OCI-LY1 (cell line): Measurements from ENCODE around the gene HOMER1.

Experiments
- H2AFZ ChIP-seq: fragments of 200-600 bp; sonication (generic), shearing (Covaris generic); 2 replicates; pipeline ENCODE4 v1.6.0; 2014; ENCODE audit warnings: antibody characterized with exemption, mild to moderate bottlenecking, low read length
- H3F3A ChIP-seq: fragments of 200-600 bp; sonication (generic), shearing (Covaris generic); 2 replicates; pipeline ENCODE4 v1.6.0; 2014; ENCODE audit warnings: mild to moderate bottlenecking, antibody characterized with exemption, low read length, moderate library complexity; ENCODE audit not compliant: insufficient read depth
- H3K27ac ChIP-seq: fragments of 200-600 bp; sonication (generic); 2 replicates; pipeline ENCODE4 v1.5.1; 2014; ENCODE audit warnings: low read length, mixed run types, mild to moderate bottlenecking, low read depth; ENCODE audit not compliant: poor library complexity, severe bottlenecking
- H3K27me3 ChIP-seq: fragments of 200-600 bp; sonication (generic); 2 replicates; pipeline ENCODE4 v1.6.0; 2014; ENCODE audit warnings: antibody characterized with exemption, mild to moderate bottlenecking, low read length, moderate library complexity; ENCODE audit not compliant: insufficient read depth
- H3K36me3 ChIP-seq: fragments of 200-600 bp; sonication (generic); 2 replicates; pipeline ENCODE4 v1.6.1; 2014; ENCODE audit warnings: mild to moderate bottlenecking, antibody characterized with exemption, low read length, moderate library complexity, mixed read lengths; ENCODE audit not compliant: insufficient read depth
- H3K4me1 ChIP-seq: fragments of 200-600 bp; sonication (generic); 2 replicates; pipeline ENCODE4 v1.5.1; 2014; ENCODE audit warnings: mild to moderate bottlenecking, low read length, moderate library complexity; ENCODE audit not compliant: insufficient read depth, severe bottlenecking
- H3K4me2 ChIP-seq: fragments of 200-600 bp; sonication (generic), shearing (Covaris generic); 2 replicates; pipeline ENCODE4 v1.6.1; 2014; ENCODE audit warnings: low read length
- H3K4me3 ChIP-seq: fragments of 200-600 bp; sonication (generic); 2 replicates; pipeline ENCODE4 v1.5.1; 2014; ENCODE audit warnings: low read length, low read depth, mild to moderate bottlenecking, mixed read lengths; ENCODE audit not compliant: poor library complexity, severe bottlenecking
- H3K79me2 ChIP-seq: fragments of 200-600 bp; shearing (Covaris generic); 2 replicates; pipeline ENCODE4 v1.6.1; 2016; ENCODE audit warnings: mixed run types, low read length, mixed read lengths; ENCODE audit not compliant: insufficient read depth
- H3K9ac ChIP-seq: fragments of 200-600 bp; sonication (generic), shearing (Covaris generic); 2 replicates; pipeline ENCODE4 v1.6.1; 2014; ENCODE audit warnings: mild to moderate bottlenecking, low read length, mixed read lengths
- H3K9me2 ChIP-seq: fragments of 200-600 bp; sonication (generic), shearing (Covaris generic); 2 replicates; pipeline ENCODE4 v1.6.1; 2014; ENCODE audit warnings: low read depth, mild to moderate bottlenecking, low read length, mixed read lengths
- H3K9me3 ChIP-seq: fragments of 200-600 bp; shearing (Covaris generic); 2 replicates; pipeline ENCODE4 v1.6.1; 2014; ENCODE audit warnings: low read length, mixed read lengths
- H4K20me1 ChIP-seq: fragments of 200-600 bp; sonication (generic), shearing (Covaris generic); 2 replicates; pipeline ENCODE4 v1.6.0; 2016; ENCODE audit warnings: mild to moderate bottlenecking, low read length; ENCODE audit not compliant: insufficient read depth
- EZH2 ChIP-seq: fragments of 200-600 bp; sonication (generic), shearing (Covaris generic); IDR thresholded peaks from 2 replicates; pipeline ENCODE4 v1.8.0; 2017; ENCODE audit warnings: borderline replicate concordance, mixed run types, mild to moderate bottlenecking, antibody characterized with exemption, low read length, moderate library complexity, mixed read lengths
- TF ChIP-seq, protein P1 (sequence below): fragments of 200-600 bp; sonication (generic), shearing (Covaris generic); IDR thresholded peaks from 2 replicates; pipeline ENCODE4 v1.5.1; 2017; ENCODE audit warnings: mild to moderate bottlenecking, antibody characterized with exemption, low read length, moderate library complexity, mixed read lengths

The HOMER1 gene

DNA sequence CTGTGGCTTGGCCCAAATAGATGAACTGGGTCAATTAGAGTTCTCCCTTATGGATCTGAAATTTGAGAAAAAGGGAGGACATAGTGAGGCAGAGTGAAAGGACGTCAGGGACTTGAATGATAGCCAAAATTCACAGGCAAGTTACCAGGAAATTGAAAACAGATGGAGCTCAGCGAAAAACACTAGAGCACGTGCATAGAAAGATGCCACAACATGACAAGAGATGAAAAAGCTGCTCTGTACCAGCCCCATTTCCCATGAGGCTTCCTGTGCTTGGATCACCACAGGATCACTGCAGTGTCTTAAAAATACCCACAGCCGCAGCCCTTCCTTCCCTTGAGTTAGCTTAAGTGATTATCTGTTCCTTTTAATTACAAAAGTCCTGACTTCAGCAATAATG is 39.0 kb upstream of the HOMER1 start:
- Histone ChIP-seq H2AFZ (no peak overlapping the region), H3K4me2 (no peak overlapping the region), H3K9me3 (no peaks in the 10 kb centered on the region), H3F3A (no peaks in the 10 kb centered on the region), H3K27me3 (no peaks in the 10 kb centered on the region), H3K79me2 (no peaks in the 10 kb centered on the region), H3K36me3 (no peaks in the 10 kb centered on the region), H3K27ac (no peak overlapping the region), H3K4me3 (no peak overlapping the region), H3K9me2 (no peaks in the 10 kb centered on the region), H3K4me1 (no peaks in the 10 kb centered on the region), H4K20me1 (no peaks in the 10 kb centered on the region), H3K9ac (no peak overlapping the region)
- no peak for TF ChIP-seq EZH2
- TF ChIP-seq, protein P1, sequence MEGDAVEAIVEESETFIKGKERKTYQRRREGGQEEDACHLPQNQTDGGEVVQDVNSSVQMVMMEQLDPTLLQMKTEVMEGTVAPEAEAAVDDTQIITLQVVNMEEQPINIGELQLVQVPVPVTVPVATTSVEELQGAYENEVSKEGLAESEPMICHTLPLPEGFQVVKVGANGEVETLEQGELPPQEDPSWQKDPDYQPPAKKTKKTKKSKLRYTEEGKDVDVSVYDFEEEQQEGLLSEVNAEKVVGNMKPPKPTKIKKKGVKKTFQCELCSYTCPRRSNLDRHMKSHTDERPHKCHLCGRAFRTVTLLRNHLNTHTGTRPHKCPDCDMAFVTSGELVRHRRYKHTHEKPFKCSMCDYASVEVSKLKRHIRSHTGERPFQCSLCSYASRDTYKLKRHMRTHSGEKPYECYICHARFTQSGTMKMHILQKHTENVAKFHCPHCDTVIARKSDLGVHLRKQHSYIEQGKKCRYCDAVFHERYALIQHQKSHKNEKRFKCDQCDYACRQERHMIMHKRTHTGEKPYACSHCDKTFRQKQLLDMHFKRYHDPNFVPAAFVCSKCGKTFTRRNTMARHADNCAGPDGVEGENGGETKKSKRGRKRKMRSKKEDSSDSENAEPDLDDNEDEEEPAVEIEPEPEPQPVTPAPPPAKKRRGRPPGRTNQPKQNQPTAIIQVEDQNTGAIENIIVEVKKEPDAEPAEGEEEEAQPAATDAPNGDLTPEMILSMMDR = no peak

GRCh38 chr5:79547982-79548381 is 34.0 kb upstream of the HOMER1 start:
- no peaks in the 10 kb centered on the region for H3K9me2 ChIP-seq
- no peaks in the 10 kb centered on the region for H3K4me1 ChIP-seq
- H3K79me2 ChIP-seq = no peaks in the 10 kb centered on the region
- no peaks in the 10 kb centered on the region for H3K36me3 ChIP-seq
- no peaks in the 10 kb centered on the region for H3K9me3 ChIP-seq
- TF ChIP-seq, protein P1 = no peak
- TF ChIP-seq EZH2 = no peak
- no peak overlapping the region for H2AFZ ChIP-seq
- no peak overlapping the region for H3K4me2 ChIP-seq
- H4K20me1 ChIP-seq = no peaks in the 10 kb centered on the region
- H3K4me3 ChIP-seq = no peak overlapping the region
- H3K27ac ChIP-seq = no peak overlapping the region
- no peak overlapping the region for H3K9ac ChIP-seq
- no peaks in the 10 kb centered on the region for H3F3A ChIP-seq
- H3K27me3 ChIP-seq = no peaks in the 10 kb centered on the region

DNA sequence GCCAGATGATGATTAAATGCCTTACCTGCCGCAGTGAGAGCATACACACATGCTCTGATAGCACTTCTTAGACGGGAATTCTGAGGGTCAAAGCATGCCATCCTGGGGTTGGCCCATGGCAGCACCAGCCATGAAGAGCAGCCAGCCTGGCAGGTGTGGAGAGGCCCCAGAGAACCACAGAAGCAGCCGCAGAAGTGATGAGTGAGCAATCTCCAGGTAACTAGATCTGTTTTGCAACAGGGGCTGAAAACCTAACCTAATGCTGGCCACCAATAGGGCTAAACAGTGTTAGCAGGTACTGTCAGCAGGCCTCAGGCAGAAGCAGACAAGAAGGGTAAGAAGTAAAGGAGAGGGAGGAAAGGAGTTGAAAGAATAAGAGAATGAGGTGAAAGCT is 33.5 kb upstream of the HOMER1 start:
- Histone ChIP-seq H3K9me3 (no peaks in the 10 kb centered on the region), H4K20me1 (no peaks in the 10 kb centered on the region), H2AFZ (no peak overlapping the region), H3F3A (no peaks in the 10 kb centered on the region), H3K36me3 (no peaks in the 10 kb centered on the region), H3K4me3 (no peak overlapping the region), H3K4me1 (no peaks in the 10 kb centered on the region), H3K79me2 (no peaks in the 10 kb centered on the region), H3K27ac (no peak overlapping the region), H3K27me3 (no peaks in the 10 kb centered on the region), H3K9ac (no peak overlapping the region), H3K9me2 (no peaks in the 10 kb centered on the region), H3K4me2 (no peak overlapping the region)
- TF ChIP-seq, protein P1 = no peak
- no peak for TF ChIP-seq EZH2
